NCI-H524 (cell line): ENCODE data around the gene ATG16L1.
A peak's percentile ranks its signal among the peaks of the same experiment; 100 is the strongest.

ENCODE experiments used
- DNase-seq, 2 experiments: peaks; one replicate each; lab custom pipeline; 2025; lab: John Stamatoyannopoulos, UW

ATG16L1 gene

DNA sequence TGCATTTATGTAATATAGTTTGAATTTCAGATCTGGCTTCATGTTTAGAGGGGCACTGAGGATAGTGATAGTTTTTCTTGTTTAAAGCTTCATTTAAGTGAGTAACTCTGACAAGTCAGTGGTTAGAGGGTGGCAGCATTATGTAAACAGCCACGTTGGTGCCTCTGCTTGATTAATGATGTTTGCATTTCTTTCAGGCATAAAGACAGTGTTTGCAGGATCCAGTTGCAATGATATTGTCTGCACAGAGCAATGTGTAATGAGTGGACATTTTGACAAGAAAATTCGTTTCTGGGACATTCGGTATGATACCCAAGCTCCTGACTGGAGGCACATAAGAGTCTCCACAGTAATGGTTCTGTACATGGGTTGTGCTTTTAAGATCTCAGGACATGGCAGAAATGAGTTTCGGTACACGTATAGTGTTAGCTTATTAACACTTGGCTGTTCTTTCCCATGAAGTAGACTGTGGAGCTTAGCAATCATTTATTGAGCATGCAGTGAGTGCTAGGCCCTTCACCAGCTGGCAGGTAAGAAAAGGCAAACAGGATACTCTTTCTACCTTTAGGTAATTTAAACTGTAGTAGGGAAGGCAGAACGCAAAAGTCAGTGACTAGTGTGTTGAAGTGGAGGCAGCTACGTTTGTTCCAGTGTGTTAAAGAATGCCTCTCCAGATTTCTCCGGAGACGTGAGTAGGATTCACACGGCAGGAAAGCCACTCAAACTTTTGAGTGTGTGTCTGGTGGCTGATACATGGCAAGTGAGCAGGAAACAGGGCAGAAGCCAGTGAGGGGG is 38.8 kb downstream of the ATG16L1 start:
- DNase-seq, result no peak

GRCh38 chr2:233295891-233296290 is 44.4 kb downstream of the ATG16L1 start:
- no peak for DNase-seq

GRCh38 chr2:233297076-233297475 is 45.6 kb downstream of the ATG16L1 start:
- no peak for DNase-seq

- DNase-seq, result no peak
Measured at GRCh38 chr2:233300401-233300800, 48.9 kb downstream of the ATG16L1 start.

GRCh38 chr2:233301248-233301647 is 49.8 kb downstream of the ATG16L1 start:
- no peak for DNase-seq

DNA sequence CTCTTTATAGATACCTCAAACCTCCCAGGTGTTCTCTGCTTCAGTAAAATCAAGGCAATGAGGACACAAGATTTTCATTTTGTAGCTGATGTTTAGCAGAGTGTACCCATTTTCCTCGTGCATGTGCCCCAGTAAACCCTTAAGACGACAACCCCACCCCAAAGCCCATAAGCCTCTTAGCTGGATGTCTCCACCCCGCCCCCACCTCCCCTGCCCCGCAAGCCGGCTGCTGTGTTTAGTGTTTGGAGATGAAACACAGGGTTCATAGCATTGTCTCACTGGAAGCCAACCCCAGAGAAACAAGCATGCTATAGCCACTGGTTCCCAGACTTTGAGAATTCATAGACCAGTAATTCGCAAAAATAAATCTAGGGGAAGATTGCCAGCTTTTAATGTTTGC is 50.3 kb downstream of the ATG16L1 start:
- no peak for DNase-seq

DNA sequence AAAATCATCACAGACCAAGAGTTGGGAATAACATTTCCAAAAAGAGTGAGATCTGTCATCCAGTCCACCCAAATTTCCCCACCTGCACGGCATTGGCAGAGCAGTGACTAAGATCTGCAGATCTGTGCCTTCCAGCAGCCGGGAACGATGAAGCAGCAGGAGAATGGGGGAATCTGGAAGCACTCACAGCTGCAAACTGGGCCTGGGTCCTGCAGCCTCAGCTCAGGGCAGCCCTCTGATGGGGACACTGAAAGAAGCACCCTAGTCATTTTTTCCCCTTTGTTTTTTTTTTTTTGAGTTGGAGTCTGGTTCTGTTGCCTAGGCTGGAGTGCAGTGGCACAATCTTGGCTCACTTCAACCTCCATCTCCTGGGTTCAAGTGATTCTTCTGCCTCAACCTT is 51.8 kb downstream of the ATG16L1 start:
- no peak for DNase-seq

DNA sequence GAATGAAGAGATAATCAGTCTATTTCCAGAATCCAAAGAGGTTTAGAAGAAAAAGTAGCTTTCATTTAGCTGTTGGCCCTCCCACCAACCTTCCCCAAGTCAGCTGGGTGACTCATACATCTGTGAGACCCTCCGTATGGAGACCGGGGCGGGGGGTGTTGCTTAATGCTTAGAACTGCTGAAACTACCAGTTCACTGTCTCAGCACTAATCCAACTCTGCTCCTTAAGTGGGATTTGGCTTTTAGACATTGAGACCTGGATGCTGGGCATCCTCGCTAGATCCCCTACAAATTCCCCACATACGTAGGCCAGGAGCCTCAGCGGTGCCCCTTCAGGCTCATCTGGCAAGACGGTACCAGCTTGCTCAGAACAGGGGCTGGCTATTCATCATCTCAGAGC is 56.1 kb downstream of the ATG16L1 start, which contains the start of gene SAG:
Gene SAG, plus strand, starts transcription at position 252 of the 400 bp plus-strand sequence. CDS start 1,374 bp downstream, outside the sequence.
- no peak for DNase-seq

GRCh38 chr2:233311241-233311926 is 59.9 kb downstream of the ATG16L1 start:
- no peak for DNase-seq

DNA sequence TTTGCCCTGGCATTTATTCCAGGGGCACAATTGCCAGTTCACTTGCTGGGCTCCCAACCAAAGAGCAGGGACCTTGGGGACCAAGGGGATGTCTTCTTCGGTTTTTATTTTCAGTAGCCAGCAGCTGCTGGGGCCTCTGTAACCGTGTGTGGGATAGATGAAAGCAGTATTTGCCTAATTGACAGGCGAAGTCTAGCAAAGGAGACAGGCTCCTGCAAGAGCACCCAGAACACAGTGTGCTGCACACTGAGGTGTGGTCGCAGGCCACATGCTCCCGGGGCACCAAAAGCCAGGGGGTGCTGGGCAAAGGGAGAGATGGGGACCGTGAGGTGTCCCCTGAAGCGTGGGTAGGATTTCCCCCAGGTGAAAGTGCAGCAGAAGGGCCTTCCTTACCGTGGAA is 61.4 kb downstream of the ATG16L1 start:
- DNase-seq, result no peak

GRCh38 chr2:233314180-233314925 is 62.9 kb downstream of the ATG16L1 start:
- DNase-seq, result no peak

- DNase-seq, result no peak
Measured at GRCh38 chr2:233317196-233317943, 65.9 kb downstream of the ATG16L1 start.

DNA sequence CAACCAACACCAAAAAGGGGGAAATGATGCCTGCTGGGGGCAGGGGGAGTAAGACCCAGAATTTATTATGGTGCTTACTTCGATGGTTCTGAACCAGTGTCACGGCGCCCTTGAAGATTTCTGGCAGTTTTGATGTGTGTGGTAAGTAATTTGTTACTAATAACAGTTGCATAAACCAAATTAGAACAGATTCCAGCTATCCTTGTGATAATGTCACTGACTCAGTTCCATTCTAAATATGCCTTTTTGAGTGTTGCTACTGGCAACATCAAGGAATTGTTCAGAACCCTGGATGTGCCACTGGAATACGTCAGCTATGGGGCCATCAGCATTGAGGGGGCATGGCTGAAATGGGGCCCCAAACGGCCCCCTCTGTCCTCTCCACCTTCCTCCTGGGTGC is 67.8 kb downstream of the ATG16L1 start:
- DNase-seq, result no peak

DNA sequence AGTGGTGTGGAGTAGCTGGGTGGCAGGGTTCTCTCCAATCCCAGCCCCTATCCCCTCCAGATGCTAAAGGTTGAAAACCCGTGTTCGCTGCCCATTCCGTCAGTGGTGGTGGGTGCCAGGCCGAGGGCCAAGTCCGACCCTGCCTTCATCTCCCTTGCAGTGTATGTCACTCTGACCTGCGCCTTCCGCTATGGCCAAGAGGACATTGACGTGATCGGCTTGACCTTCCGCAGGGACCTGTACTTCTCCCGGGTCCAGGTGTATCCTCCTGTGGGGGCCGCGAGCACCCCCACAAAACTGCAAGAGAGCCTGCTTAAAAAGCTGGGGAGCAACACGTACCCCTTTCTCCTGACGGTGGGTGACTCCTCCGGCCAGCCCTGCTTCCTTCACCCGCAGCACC is 69.0 kb downstream of the ATG16L1 start:
- DNase-seq, result no peak

DNA sequence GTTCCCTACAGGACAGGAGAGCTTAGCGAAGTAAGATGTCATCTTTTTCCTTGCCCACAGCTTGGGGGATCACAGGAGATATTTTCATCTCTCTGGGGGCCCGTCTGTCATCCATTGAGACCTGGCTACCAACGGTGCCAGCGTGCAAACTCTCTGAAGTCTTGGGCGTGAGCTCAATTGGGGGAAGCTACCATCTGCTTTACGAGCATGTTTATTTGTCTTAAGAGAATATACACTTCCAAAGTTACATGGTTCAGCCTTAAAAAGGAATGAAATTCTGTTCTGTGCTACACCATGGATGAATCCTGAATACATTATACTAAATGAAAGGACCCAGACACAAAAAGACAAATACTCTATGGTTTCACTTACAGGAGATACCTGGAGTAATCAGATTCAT is 69.7 kb downstream of the ATG16L1 start:
- DNase-seq, result no peak

DNA sequence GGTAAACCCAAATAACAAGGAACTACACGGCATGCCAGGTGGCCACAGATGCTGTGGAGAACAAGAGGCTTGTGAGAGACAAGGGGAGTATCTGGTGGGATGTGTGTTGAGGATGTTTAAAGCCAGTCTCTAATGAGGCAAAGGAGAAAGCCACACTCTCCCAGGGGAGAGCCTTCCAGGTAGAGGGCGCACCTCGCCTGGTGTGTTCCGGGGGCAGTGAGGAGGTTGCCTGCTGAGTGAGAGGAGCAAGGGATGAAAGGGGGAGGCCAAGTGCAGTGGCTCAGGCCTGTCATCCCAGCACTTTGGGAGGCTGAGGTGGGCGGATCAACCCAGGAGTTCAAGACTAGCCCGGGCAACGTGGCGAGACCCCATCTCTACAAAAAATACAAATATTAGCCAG is 72.4 kb downstream of the ATG16L1 start:
- DNase-seq, result no peak

DNA sequence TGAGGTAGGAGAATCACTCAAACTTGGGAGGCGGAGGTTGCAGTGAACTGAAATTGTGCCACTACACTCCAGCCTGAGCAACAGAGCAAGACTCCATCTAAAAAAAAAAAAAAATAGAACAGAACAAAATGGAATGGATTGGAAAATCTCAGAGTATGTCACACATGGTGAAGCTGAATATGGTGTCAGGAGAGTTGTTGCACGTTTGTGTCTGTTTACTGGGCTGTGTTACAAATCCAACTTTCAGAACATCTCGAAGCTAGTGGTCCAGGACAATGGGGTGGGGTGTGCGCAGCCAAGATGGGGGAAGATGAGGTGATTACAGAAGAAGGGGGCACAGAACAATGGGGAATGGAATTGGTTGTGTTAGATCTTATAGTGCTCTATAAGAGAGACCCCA is 73.8 kb downstream of the ATG16L1 start:
- no peak for DNase-seq

GRCh38 chr2:233325814-233326213 is 74.3 kb downstream of the ATG16L1 start:
- DNase-seq, result no peak

GRCh38 chr2:233326500-233326899 is 75.0 kb downstream of the ATG16L1 start:
- no peak for DNase-seq

DNA sequence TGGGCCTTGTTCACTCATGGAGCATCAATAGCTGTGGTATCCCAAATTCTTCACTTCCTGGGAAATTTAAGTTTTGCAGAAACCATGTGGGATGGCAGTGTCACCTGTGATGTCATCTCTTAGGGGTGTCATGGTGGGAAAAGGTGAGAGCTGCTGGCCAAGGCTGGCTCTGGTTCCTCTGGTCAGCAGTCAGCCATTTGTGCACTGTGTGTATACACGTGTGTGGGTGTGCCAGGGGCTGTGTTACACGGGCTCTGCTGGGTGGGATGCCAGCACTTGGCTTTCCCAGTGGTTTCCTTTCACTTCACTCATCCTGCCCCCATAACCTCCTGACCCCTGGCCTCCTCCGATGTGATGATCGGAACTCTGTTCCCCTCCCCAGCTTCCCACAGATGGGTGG is 77.4 kb downstream of the ATG16L1 start:
- no peak for DNase-seq

DNA sequence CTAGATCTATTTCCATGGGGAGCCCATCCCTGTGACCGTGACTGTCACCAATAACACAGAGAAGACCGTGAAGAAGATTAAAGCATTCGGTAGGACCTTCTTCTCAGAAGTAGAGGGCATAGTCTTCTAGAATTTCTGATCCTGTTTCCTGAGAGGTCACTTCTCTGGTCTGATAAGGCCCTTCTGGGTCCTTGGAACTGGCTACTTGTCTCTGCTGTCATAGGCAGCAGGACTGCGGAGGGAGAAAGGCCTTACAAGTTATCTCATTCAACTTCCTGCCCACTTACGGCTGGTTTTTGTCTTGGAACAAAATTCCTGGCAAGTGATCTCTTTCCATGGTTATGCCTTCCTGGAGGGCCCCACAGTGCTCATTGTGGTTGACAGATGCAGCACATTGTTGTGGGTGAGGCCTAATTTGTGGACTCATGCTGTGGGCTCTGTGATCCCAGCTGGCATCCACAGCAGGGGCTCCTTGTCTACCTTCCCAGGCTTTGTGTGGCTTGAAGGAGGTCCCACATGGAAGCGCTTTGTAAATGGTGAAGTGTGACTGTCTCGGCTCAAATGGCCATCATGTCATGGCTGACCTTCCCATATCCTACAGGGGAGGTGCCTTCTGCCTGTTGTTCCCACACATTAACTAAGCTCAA is 78.1 kb downstream of the ATG16L1 start:
- peak in 1 of 2 experiments; percentile 64 for DNase-seq

DNA sequence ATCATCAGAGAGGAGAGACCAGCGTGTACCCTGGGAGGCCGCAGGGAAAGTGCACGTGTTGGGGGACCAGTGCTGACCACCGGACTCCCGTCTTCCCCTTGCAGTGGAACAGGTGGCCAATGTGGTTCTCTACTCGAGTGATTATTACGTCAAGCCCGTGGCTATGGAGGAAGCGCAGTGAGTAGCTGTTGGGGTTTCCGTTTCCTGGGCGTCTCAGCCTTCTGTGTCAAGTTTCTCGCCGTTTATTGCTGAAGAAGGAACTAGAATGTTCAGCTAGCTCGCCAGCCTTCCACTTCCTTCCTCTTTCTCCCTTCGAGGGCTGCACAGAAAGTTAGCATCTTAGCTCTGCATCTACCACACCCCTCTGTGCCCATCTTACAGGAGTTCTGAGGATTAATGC is 80.1 kb downstream of the ATG16L1 start:
- DNase-seq, result no peak
